ENCODE results near the gene NF1. TPM values are rescaled to one million over a fixed set of nuclear protein-coding genes. Genes with fewer than 3 reads are reported as not detected.

NF1 gene
- total RNA-seq, 4 donors from 2014 or later, result 66.8 to 106 (median 95.6) TPM

- Histone ChIP-seq H3K36me3 (peaks cover 0 to 12% (median 0%) of the 10 kb centered on the region in 3 donors), H3K4me3 (no peak overlapping the region), H3K9me3 (no peaks in the 10 kb centered on the region), H3K27me3 (no peaks in the 10 kb centered on the region), H3K27ac (no peak overlapping the region), H3K4me1 (no peaks in the 10 kb centered on the region)
- TF ChIP-seq POLR2A (IDR thresholded peaks at IDR 0.05), result no peak
- DNase-seq, result no peak
Measured at GRCh38 chr17:31158746-31159377, 64.1 kb downstream of the NF1 start.

DNA sequence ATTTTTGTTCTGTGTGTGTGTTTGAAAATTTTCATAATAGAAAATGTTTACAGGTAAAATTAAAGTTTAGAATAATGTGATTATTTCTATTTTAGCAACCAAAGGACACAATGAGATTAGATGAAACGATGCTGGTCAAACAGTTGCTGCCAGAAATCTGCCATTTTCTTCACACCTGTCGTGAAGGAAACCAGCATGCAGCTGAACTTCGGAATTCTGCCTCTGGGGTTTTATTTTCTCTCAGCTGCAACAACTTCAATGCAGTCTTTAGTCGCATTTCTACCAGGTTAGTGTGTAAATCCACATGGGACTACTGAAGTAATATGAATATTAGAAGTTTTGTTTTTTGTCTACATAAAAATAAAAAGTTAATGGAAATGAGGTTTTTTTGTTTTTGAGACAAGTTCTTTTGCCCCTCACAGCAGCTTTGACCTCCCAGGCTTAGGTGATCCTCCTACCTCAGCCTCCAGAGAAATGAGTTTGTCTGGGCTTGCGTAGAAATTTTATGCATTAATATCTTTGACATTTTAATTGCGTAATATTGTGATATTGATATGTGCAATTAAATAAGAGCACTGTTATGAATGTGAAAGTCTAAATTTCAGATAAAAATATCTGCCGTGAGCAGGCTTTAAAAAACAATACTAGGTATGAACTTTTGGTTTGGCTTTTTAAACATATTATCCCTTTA lies 68.5 kb downstream of the NF1 start:
- Histone ChIP-seq H3K27ac (no peak overlapping the region), H3K27me3 (no peaks in the 10 kb centered on the region), H3K9me3 (no peaks in the 10 kb centered on the region), H3K4me1 (no peaks in the 10 kb centered on the region), H3K36me3 (peaks cover 0 to 7% (median 0%) of the 10 kb centered on the region in 3 donors), H3K4me3 (no peak overlapping the region)
- no peak for DNase-seq
- TF ChIP-seq POLR2A (IDR thresholded peaks at IDR 0.05) (no peak), CTCF (IDR thresholded peaks at IDR 0.05) (no peak)

- Histone ChIP-seq H3K36me3 (peaks cover 0 to 7% (median 0%) of the 10 kb centered on the region in 3 donors), H3K4me1 (no peaks in the 10 kb centered on the region), H3K27me3 (no peaks in the 10 kb centered on the region), H3K4me3 (no peak overlapping the region), H3K27ac (no peak overlapping the region), H3K9me3 (no peaks in the 10 kb centered on the region)
- no peak for TF ChIP-seq CTCF (IDR thresholded peaks at IDR 0.05)
- TF ChIP-seq POLR2A (IDR thresholded peaks at IDR 0.05), result no peak
- DNase-seq, result no peak
Measured at GRCh38 chr17:31167111-31167510, 72.3 kb downstream of the NF1 start.

GRCh38 chr17:31171701-31172100 lies 76.9 kb downstream of the NF1 start:
- DNase-seq, result no peak
- Histone ChIP-seq H3K4me3 (no peak overlapping the region), H3K36me3 (no peaks in the 10 kb centered on the region), H3K9me3 (no peaks in the 10 kb centered on the region), H3K4me1 (no peaks in the 10 kb centered on the region), H3K27me3 (no peaks in the 10 kb centered on the region), H3K27ac (no peak overlapping the region)
- no peak for TF ChIP-seq CTCF (IDR thresholded peaks at IDR 0.05)
- TF ChIP-seq POLR2A (IDR thresholded peaks at IDR 0.05), result no peak

GRCh38 chr17:31172388-31172787 lies 77.6 kb downstream of the NF1 start:
- Histone ChIP-seq H3K9me3 (no peaks in the 10 kb centered on the region), H3K36me3 (no peaks in the 10 kb centered on the region), H3K27ac (no peak overlapping the region), H3K4me1 (no peaks in the 10 kb centered on the region), H3K4me3 (no peak overlapping the region), H3K27me3 (no peaks in the 10 kb centered on the region)
- TF ChIP-seq CTCF (IDR thresholded peaks at IDR 0.05) (no peak), POLR2A (IDR thresholded peaks at IDR 0.05) (no peak)
- no peak for DNase-seq

GRCh38 chr17:31174215-31174614 lies 79.4 kb downstream of the NF1 start:
- Histone ChIP-seq H3K27me3 (no peaks in the 10 kb centered on the region), H3K36me3 (no peaks in the 10 kb centered on the region), H3K4me3 (no peak overlapping the region), H3K27ac (no peak overlapping the region), H3K4me1 (no peaks in the 10 kb centered on the region), H3K9me3 (no peaks in the 10 kb centered on the region)
- no peak for DNase-seq
- TF ChIP-seq CTCF (IDR thresholded peaks at IDR 0.05), result no peak
- TF ChIP-seq POLR2A (IDR thresholded peaks at IDR 0.05), result no peak

Measured in Peyer's patch (tissue), 4 donors.